Hepatocyte (in vitro differentiated cells): ENCODE results near the gene ACTR3.

ENCODE experiments used
- EZH2 ChIP-seq: fragments of 200-600 bp; sonication (generic); IDR thresholded peaks from 2 replicates; pipeline ENCODE4 v1.6.1; 2016; ENCODE audit warnings: antibody characterized with exemption, mild to moderate bottlenecking, borderline replicate concordance
- TF ChIP-seq, protein P1 (sequence below): fragments of 200-600 bp; sonication (generic); IDR thresholded peaks from 2 replicates; pipeline ENCODE4 v1.5.1; 2016; ENCODE audit warnings: antibody characterized with exemption, mild to moderate bottlenecking; ENCODE audit not compliant: poor library complexity

DNA sequence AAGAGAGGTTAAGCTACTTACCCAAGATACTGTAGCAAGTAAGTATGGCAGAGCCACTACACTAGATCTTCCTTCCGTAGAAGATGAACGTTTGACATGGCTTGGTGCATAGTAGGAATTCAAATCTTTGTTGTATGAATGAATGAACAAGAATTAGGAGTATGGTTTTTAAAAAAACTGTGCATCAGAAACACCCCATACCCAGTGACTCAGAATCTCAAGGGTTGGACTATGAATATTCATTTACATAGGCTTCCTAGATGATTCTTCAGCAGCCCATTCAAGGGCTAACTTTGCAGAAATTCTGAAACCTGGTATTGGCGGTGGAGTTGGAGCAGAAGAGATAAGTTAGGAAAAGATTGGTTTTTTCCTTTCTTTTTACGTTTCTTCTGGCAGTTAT is 5.4 kb downstream of the ACTR3 start:
- TF ChIP-seq, protein P1, sequence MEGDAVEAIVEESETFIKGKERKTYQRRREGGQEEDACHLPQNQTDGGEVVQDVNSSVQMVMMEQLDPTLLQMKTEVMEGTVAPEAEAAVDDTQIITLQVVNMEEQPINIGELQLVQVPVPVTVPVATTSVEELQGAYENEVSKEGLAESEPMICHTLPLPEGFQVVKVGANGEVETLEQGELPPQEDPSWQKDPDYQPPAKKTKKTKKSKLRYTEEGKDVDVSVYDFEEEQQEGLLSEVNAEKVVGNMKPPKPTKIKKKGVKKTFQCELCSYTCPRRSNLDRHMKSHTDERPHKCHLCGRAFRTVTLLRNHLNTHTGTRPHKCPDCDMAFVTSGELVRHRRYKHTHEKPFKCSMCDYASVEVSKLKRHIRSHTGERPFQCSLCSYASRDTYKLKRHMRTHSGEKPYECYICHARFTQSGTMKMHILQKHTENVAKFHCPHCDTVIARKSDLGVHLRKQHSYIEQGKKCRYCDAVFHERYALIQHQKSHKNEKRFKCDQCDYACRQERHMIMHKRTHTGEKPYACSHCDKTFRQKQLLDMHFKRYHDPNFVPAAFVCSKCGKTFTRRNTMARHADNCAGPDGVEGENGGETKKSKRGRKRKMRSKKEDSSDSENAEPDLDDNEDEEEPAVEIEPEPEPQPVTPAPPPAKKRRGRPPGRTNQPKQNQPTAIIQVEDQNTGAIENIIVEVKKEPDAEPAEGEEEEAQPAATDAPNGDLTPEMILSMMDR, result no peak
- TF ChIP-seq EZH2, result no peak
